MG63 (cell line): ENCODE data around the gene PTGER4. TPM values are rescaled to one million over a fixed set of nuclear protein-coding genes. Genes with fewer than 3 reads are reported as not detected.
A peak's percentile ranks its signal among the peaks of the same experiment; 100 is the strongest.
"Not testable (repeated sequence)": the region's sequence is repeated elsewhere in the genome, so short reads cannot be mapped to it uniquely, and the experiment has no call there.

Experiments
- DNase-seq: peaks from one replicate; pipeline ENCODE4 v3.0.0-alpha.2; 2020
- H3K27me3 ChIP-seq: fragments of 250-450 bp; sonication (Bioruptor Pico); 2 replicates; pipeline ENCODE4 v1.5.1; 2020; ENCODE audit warnings: mild to moderate bottlenecking, moderate library complexity
- H3K36me3 ChIP-seq: fragments of 250-450 bp; sonication (Bioruptor Pico); 2 replicates; pipeline ENCODE4 v1.5.1; 2020; ENCODE audit warnings: mild to moderate bottlenecking, moderate library complexity
- H3K4me3 ChIP-seq: fragments of 250-450 bp; sonication (Bioruptor Pico); 2 replicates; pipeline ENCODE4 v1.5.1; 2020; ENCODE audit warnings: mild to moderate bottlenecking, moderate library complexity
- H3K9me3 ChIP-seq: fragments of 250-450 bp; sonication (Bioruptor Pico); 2 replicates; pipeline ENCODE4 v1.5.1; 2020; ENCODE audit warnings: mild to moderate bottlenecking, moderate library complexity
- total RNA-seq: library from RNA; depleted of rRNA; stranded (reverse); fragments of >200 nt; shearing (Covaris generic); gene quantifications from 2 replicates; pipeline ENCODE4 v1.2.3, GENCODE V29; 2014; ENCODE audit warnings: low replicate concordance; rRNA removed

PTGER4 gene
- total RNA-seq: 1.2 and 2.1 TPM in 2 replicates

DNA sequence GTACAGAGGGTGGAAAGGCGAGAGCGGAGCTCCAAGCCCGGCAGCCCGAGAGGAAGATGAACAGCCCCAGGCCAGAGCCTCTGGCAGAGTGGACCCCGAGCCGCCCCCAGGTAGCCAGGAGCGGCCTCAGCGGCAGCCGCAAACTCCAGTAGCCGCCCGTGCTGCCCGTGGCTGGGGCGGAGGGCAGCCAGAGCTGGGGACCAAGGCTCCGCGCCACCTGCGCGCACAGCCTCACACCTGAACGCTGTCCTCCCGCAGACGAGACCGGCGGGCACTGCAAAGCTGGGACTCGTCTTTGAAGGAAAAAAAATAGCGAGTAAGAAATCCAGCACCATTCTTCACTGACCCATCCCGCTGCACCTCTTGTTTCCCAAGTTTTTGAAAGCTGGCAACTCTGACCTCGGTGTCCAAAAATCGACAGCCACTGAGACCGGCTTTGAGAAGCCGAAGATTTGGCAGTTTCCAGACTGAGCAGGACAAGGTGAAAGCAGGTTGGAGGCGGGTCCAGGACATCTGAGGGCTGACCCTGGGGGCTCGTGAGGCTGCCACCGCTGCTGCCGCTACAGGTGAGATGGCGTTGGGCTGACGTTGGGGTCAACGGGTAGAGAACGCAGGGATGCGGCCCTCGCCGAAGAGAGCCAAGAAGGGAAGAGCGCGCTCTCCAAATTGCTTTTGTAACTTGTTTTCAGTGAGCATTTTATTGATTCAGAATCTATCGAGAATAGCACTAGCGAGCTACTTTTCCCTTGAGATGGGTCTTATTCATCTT is at the start of gene PTGER4:
Gene PTGER4 (plus strand): TSS at position 3 of the 769 bp plus-strand sequence. CDS start 1,079 bp downstream, outside the sequence.
- Histone ChIP-seq H3K9me3 (no peaks in the 10 kb centered on the region), H3K4me3 (peak within 1 kb of the TSS; percentile 88), H3K36me3 (no peaks in the 10 kb centered on the region), H3K27me3 (no peaks in the 10 kb centered on the region)
- no peak for DNase-seq

DNA sequence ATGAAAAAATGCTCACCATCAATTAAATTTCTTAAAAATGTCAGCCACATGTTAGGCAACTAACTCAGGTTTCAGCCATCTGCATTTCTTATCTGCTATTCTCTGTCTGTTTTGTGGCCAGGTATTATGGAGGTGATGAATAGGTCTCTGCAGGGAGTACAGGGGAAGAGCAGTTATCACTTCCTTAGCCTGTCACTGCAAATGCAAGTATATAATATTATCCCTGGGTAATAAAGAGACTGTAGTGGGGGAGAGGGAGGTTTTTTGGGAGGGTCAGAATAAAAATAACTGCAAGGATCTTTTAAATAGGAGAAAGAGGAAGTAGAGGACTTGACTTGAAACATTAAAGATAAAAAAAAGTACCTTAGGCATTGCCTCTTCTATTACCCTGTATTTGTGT is 49.6 kb upstream of the PTGER4 start:
- Histone ChIP-seq H3K27me3 (no peaks in the 10 kb centered on the region), H3K36me3 (no peaks in the 10 kb centered on the region), H3K9me3 (no peaks in the 10 kb centered on the region), H3K4me3 (no peak overlapping the region)
- no peak for DNase-seq

DNA sequence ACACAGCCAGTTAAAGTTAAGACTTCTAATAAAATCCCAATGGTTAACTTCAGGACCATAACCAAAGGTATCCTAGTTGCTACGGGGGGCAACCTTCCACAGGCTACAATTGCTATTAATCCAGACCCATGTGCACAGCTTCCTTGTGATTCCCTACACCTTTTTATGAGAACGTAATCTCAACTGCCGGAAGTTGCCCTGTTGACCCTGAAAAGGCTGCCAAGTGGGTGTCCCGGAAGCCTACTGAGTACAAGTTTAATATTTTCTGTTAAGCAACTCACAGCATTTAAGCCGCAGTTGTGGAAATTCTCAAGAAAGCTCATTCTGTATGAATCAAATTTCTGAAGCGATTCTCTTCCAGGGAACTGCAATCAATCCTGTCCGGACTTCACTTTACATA is 48.5 kb upstream of the PTGER4 start:
- Histone ChIP-seq H3K4me3 (no peak overlapping the region), H3K9me3 (no peaks in the 10 kb centered on the region), H3K36me3 (no peaks in the 10 kb centered on the region), H3K27me3 (no peaks in the 10 kb centered on the region)
- DNase-seq: no peak

DNA sequence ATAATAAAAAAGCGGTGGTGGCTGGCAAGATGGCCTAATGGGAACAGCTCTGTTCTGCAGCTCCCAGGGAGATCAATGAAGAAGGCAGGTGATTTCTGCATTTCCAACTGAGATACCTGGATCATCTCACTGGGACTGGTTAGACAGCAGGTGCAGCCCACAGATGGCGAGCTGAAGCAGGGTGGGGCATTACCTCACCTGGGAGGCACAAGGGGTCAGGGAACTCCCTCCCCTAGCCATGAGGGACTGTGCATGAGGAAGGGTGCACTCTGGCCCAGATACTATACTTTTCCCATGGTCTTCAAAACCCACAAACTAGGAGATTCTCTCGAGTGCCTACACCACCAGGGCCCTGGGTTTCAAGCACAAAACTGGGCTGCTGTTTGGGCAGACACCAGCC is 45.6 kb upstream of the PTGER4 start:
- no peak for DNase-seq
- no peak overlapping the region for H3K4me3 ChIP-seq
- H3K36me3 ChIP-seq: no peaks in the 10 kb centered on the region
- H3K9me3 ChIP-seq: peaks cover 2% of the 10 kb centered on the region; the same call in 1 of the 2 replicates
- H3K27me3 ChIP-seq: no peaks in the 10 kb centered on the region

DNA sequence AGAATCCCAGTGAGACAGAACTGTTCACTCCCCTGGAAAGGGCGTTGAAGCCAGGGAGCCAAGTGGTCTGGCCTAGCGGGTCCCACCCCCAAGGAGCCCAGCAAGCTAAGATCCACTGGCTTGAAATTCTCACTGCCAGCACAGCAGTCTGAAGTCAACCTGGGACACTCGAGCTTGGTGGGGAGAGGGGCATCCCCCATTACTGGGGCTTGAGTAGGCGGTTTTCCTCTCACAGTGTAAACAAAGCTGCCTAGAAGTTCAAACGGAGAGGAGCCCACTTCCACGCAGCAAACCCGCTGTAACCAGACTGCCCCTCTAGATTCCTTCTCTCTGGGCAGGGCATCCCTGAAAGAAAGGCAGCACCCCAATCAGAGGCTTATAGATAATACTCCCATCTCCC is 45.1 kb upstream of the PTGER4 start:
- peaks cover 2% of the 10 kb centered on the region; the same call in 1 of the 2 replicates for H3K9me3 ChIP-seq
- no peaks in the 10 kb centered on the region for H3K36me3 ChIP-seq
- no peak for DNase-seq
- no peaks in the 10 kb centered on the region for H3K27me3 ChIP-seq
- H3K4me3 ChIP-seq: no peak overlapping the region

DNA sequence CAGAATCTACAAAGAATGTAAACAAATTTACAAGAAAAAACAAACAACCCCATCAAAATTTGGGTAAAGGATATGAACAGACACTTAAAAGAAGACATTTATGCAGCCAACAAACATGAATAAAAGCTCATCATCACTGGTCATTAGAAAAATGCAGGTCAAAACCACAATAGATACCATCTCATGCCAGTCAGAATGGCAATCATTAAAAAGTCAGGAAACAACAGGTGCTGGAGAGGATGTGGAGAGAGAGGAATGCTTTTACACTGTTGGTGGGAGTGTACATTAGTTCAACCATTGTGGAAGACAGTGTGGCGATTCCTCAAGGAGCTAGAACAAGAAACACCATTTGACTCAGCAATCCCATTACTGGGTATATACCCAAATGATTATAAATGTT is 40.2 kb upstream of the PTGER4 start:
- not testable (repeated sequence) for DNase-seq, H3K9me3 ChIP-seq, H3K27me3 ChIP-seq, H3K4me3 ChIP-seq, H3K36me3 ChIP-seq

DNA sequence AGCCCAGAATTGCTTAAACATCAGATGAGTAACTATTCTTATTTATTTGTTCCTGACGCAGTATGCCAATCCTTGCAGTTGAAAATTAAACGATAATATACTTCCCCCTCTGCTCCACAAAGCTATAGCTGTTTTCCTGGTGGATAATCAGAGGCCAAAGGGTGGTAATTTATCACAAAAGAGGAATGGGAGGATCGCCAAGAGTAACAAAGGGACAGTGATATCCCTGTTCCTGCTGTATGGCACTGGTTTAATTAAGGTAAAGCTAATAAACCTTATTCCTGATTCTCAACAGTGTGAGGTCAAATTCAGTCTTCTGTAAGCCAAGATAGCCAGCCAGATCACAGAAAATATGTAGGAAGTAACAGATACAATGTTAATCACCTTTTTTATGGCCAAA is 33.4 kb upstream of the PTGER4 start:
- Histone ChIP-seq H3K9me3 (no peaks in the 10 kb centered on the region), H3K36me3 (no peaks in the 10 kb centered on the region), H3K27me3 (0 out of 2 replicates have a peak, but pooled peaks cover 3% of the 10 kb centered on the region), H3K4me3 (no peak overlapping the region)
- DNase-seq: no peak

DNA sequence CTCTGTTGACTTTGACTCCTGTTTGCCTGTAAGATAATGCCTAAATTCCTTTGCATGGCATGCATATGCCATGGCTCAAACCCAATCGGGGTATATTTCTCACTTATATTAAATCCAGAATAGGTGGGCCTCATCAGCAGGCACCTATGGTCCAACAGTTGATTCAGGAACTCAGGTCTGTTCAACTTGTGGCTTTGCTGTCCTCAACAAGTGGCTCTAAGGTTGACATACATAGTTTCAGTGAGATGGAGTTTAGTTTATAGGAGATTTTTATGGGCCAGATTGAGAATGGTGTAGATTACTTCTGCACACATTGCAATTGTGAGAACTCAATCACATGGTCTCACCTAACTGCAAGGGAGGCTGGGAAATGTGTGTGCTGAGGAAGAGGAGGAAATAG is 31.6 kb upstream of the PTGER4 start:
- no peaks in the 10 kb centered on the region for H3K36me3 ChIP-seq
- DNase-seq: no peak
- 0 out of 2 replicates have a peak, but pooled peaks cover 3% of the 10 kb centered on the region for H3K27me3 ChIP-seq
- H3K4me3 ChIP-seq: no peak overlapping the region
- no peaks in the 10 kb centered on the region for H3K9me3 ChIP-seq

DNA sequence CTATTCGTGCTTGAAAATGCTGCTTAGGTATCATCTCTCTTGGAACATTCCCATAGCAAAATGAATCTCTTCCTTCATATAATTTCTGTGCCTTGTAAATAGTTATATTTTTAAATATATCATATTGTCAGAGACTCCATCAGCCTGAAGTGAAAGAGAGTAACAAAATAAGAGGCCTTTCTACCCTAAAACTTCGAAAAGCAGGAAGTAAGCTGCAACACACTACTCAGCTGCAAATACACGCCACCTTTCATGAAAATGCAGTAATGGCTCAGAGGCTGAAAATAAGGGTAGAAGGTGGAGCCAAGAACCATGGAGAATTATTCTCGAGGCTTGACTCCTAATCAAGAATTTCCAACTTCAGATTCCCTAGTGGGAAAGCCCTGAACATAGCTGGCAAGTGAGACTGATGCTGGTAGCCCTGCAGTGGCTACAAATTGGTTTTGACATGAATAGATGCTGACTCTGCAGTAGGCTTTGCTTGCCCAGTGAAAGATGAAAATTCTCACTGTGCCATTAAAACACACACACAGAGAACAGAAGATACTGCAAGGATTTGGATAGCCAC is 30.2 kb upstream of the PTGER4 start:
- Histone ChIP-seq H3K36me3 (no peaks in the 10 kb centered on the region), H3K9me3 (no peaks in the 10 kb centered on the region), H3K4me3 (no peak overlapping the region), H3K27me3 (0 out of 2 replicates have a peak, but pooled peaks cover 3% of the 10 kb centered on the region)
- DNase-seq: no peak

DNA sequence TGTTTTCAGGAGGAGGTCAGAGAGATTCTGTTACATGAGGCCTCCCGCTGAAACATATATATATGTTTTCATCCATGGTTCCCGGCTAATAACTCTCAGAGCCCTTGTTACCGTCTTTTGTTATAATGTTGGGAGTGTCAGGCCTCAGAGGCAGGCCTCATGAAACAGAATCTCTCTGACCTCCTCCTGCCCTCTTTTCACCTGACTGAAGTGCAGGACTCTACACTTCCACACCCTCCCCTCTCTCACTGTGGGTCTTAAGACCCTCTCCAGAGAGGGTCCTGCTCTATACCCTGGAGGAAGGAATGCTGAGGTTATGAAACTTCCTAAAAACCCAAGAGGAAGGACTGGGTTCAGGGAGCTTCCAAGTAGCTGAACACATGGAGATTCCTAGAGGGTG is 28.5 kb upstream of the PTGER4 start:
- Histone ChIP-seq H3K27me3 (0 out of 2 replicates have a peak, but pooled peaks cover 3% of the 10 kb centered on the region), H3K9me3 (0 out of 2 replicates have a peak, but pooled peaks cover 2% of the 10 kb centered on the region), H3K36me3 (no peaks in the 10 kb centered on the region), H3K4me3 (no peak overlapping the region)
- DNase-seq: no peak

DNA sequence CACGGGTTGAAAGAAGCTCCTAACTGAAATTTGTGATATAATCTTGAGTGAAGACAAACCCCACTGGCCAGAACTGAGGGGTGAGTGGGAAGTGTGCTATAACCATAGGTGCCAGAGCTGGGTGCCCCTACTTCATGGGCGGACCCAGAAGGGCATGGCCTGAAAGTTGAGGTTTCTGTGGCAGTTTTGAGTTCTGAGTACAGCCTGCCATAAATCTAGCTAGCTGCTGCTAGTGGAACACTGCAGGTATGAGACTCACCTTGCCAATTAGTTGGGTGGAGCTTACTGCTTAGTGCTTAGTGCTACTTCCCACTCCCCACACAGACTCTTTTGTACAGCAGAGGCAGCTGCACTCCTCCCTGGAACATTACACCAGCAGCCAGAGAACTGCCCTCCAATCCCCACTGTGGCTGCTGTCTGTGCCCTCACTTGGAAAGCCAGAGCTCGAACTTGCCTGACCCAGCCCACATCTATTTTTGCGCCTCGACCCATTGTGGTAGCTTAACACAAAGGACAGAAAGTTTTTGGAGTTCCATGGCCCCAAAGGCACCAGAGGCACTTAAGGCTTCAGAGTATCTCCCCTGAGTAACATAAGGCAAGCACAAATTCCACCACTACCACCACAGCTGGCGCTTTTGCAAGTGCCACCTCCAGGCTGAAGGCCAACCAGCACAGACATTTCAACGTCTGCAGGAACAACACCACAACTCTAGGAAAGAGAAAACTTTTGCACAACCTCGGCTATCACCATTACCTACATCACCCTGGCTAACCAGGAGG is 27.1 kb upstream of the PTGER4 start:
- Histone ChIP-seq H3K36me3 (no peaks in the 10 kb centered on the region), H3K9me3 (0 out of 2 replicates have a peak, but pooled peaks cover 2% of the 10 kb centered on the region), H3K27me3 (0 out of 2 replicates have a peak, but pooled peaks cover 3% of the 10 kb centered on the region), H3K4me3 (no peak overlapping the region)
- DNase-seq: no peak

DNA sequence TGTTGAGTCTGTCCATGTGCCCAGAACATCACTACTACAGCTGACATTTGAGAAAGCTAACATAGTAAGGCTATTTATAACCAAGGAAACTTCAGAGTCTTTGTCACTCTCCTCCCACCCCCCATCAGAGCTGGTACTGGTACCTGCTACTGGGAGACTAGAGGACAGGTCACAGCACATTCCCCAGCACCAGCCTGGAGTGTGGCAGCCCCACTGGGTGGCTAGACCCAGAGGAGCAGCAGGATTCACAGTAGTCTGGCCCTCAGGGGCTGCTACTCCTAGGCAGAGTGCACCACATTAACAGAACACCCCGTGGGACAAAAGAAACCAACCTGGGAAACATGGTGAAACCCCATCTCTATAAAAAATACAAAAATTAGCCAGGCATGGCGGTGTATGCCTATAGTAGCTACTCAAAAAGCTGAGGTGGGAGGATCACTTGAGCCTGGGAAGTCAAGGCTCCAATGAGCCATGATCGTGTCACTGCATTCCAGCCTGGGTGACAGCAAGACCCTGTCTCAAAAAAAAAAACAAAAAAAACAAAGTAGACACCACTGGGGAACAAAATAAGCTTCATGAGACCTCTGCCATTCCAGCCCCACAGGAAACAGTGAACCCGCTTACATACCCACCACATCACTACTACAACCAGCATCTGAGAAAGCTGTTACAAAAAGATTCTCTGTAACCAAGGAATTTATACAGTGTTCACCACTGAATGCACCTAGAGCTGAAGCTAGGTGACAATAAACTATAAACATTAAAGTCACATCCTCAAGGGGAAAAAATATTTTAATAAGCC is 26.3 kb upstream of the PTGER4 start:
- Histone ChIP-seq H3K4me3 (no peak overlapping the region), H3K27me3 (0 out of 2 replicates have a peak, but pooled peaks cover 3% of the 10 kb centered on the region)

DNA sequence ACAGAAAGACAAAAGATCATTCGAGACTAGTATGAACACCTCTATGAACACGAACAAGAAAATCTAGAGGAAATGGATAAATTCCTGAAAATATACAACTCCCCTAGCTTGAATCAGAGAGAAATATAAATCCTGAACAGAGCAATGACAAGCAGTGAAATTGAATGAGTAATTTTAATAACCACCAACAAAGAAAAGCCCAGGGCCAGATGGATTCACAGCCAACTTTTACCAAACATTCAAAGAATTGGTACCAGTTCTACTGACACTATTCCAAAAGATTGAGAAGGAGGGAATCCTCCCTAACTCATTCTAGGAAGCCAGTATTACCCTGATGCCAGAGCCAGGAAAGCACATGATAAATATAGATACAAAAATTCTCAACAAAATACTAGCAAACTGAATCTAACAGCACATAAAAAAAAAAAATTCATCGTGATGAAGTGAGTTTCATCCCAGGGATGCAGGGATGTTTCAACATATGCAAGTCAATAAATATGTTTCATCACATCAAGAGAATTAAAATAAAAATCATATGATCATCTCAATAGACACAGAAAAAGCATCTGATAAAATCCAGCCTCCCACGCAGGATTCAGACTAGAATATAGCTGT is 25.2 kb upstream of the PTGER4 start:
- H3K27me3 ChIP-seq: 0 out of 2 replicates have a peak, but pooled peaks cover 3% of the 10 kb centered on the region
- peak; percentile 41 for DNase-seq
- H3K9me3 ChIP-seq: 0 out of 2 replicates have a peak, but pooled peaks cover 2% of the 10 kb centered on the region
- no peaks in the 10 kb centered on the region for H3K36me3 ChIP-seq
- H3K4me3 ChIP-seq: no peak overlapping the region

More for the DNA sequence above, 26.3 kb upstream of the PTGER4 start:
- DNase-seq: no peak
- Histone ChIP-seq H3K36me3 (no peaks in the 10 kb centered on the region), H3K9me3 (0 out of 2 replicates have a peak, but pooled peaks cover 2% of the 10 kb centered on the region)

DNA sequence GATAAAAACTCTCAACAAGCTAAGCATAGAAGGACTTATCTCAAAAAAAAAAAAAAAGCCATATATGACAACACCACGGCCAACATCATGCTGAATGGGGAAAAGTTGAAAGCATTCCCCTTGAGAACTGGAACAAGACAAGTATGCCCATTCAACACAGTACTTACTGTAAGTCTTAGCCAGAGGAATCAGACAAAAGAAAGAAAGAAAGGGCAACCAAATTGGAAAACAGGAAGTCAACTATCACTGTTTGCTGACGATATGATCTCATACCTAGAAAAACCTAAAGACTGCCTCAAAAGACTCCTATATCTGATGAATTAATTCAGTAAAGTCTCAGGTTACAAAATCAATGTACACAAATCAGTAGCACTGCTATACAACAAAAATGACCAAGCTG is 24.6 kb upstream of the PTGER4 start:
- Histone ChIP-seq H3K36me3 (no peaks in the 10 kb centered on the region), H3K9me3 (0 out of 2 replicates have a peak, but pooled peaks cover 2% of the 10 kb centered on the region), H3K4me3 (no peak overlapping the region), H3K27me3 (0 out of 2 replicates have a peak, but pooled peaks cover 3% of the 10 kb centered on the region)
- no peak for DNase-seq

DNA sequence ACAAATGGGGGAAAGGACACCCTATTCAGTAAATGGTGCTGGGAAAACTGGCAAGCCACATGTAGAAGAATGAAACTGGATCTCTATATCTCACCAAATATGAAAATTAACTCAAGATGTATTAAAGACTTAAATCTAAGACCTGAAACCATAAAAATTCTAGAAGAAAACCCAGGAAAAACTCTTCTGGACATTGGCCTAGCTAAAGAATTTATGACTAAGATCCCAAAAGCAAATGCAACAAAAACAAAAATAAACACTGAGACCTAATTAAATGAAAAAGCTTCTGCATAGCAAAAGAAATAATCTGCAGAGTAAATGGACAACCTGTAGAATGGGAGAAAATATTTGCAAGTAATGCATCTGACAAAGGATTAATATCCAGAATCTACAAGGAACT is 23.6 kb upstream of the PTGER4 start:
- DNase-seq, H3K27me3 ChIP-seq, H3K4me3 ChIP-seq, H3K36me3 ChIP-seq, H3K9me3 ChIP-seq: not testable (repeated sequence)

DNA sequence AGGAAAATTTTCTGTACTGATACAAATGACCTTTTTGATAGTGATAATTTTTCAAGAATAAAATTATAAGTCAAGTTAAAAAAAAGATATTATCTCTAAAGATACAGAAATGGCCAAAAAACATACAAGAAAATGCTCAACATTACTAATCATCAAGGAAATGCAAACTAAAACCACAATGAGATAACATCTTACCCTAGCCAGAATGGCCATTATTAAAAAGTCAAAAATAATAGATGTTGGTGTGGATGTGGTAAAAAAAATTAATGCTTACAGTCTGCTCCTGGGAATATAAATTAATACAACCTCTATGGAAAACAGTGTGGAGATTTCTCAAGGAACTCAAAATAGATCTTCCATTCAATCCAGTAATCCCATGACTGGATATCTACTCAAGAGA is 22.9 kb upstream of the PTGER4 start:
- Histone ChIP-seq H3K27me3 (no peaks in the 10 kb centered on the region), H3K9me3 (0 out of 2 replicates have a peak, but pooled peaks cover 2% of the 10 kb centered on the region), H3K36me3 (no peaks in the 10 kb centered on the region), H3K4me3 (no peak overlapping the region)
- DNase-seq: no peak
